Tibial nerve (tissue), 4 donors: Measurements from ENCODE around the gene PHAF1. TPM values are rescaled to one million over a fixed set of nuclear protein-coding genes. Genes with fewer than 3 reads are reported as not detected.

ENCODE experiments used
- DNase-seq, 2 donors: peaks; one replicate each; pipeline ENCODE4 v3.0.0-alpha.2; 2019; ENCODE audit warnings: low spot score in 2 of 2
- H3K27ac ChIP-seq, 4 donors: fragments of 200-600 bp; sonication (generic) in 3 of 4; one replicate each; pipeline ENCODE4 v1.5.1; 2017 to 2019; ENCODE audit warnings: mild to moderate bottlenecking in 1 of 4
- H3K27me3 ChIP-seq, 2 donors: fragments of 200-600 bp; sonication (generic) in 1 of 2; one replicate each; pipeline versions ENCODE4 v1.5.1 to v1.6.0; 2017 to 2019
- H3K36me3 ChIP-seq, 3 donors: fragments of 200-600 bp; sonication (generic); one replicate each; pipeline ENCODE4 v1.5.1; 2018 to 2019
- H3K4me1 ChIP-seq, 4 donors: fragments of 200-600 bp; sonication (generic) in 3 of 4; one replicate each; pipeline ENCODE4 v1.5.1; 2017 to 2019
- H3K4me3 ChIP-seq, 4 donors: fragments of 200-600 bp; sonication (generic) in 3 of 4; one replicate each; pipeline ENCODE4 v1.5.1; 2017 to 2019; ENCODE audit warnings: mild to moderate bottlenecking in 1 of 4, moderate library complexity in 1 of 4
- H3K9me3 ChIP-seq, 4 donors: fragments of 200-600 bp; sonication (generic) in 3 of 4; one replicate each; pipeline ENCODE4 v1.5.1; 2017 to 2019
- CTCF ChIP-seq, 5 experiments: fragments of 200-600 bp in 3 of 5; fragments of 450-650 bp in 2 of 5; sonication (generic) in 3 of 5; IDR thresholded peaks; one replicate each; pipeline ENCODE4 v1.5.1; 2016 to 2019; ENCODE audit warnings: antibody characterized with exemption in 5 of 5, mild to moderate bottlenecking in 3 of 5, moderate library complexity in 2 of 5
- EP300 ChIP-seq, 2 donors: sonication (generic); formaldehyde crosslinking; IDR thresholded peaks; one replicate each; pipeline ENCODE4 v1.6.1; 2017; ENCODE audit warnings: antibody characterized with exemption in 2 of 2, mild to moderate bottlenecking in 1 of 2
- POLR2A ChIP-seq, 2 donors: fragments of 450-650 bp; IDR thresholded peaks; one replicate each; pipeline ENCODE4 v1.6.1; 2017; ENCODE audit warnings: antibody characterized with exemption in 2 of 2, mild to moderate bottlenecking in 2 of 2, moderate library complexity in 2 of 2
- WGBS, 2 donors: methylation state at CpG; one replicate each; pipeline ENCODE4 v1.1.5; 2018; 5-methylcytosine and 5-hydroxymethylcytosine counted together
- total RNA-seq, 4 donors: library from RNA; depleted of rRNA; stranded (reverse); fragments of >200 nt; gene quantifications; one replicate each; pipeline ENCODE4 v1.1.0, GENCODE V29; 2016

Gene PHAF1
- 10 to 100 TPM; 22.2 to 34.5 (median 28.1) TPM for total RNA-seq

- Histone ChIP-seq H3K36me3 (peaks cover 0 to 9% (median 0%) of the 10 kb centered on the region in 3 donors), H3K27ac (peak within 1 kb of the TSS; percentile 69 to 88 (median 81)), H3K9me3 (no peaks in the 10 kb centered on the region), H3K27me3 (no peaks in the 10 kb centered on the region), H3K4me1 (peaks cover 0 to 70% (median 20%) of the 10 kb centered on the region in 4 donors), H3K4me3 (peak within 1 kb of the TSS; percentile 61 to 92 (median 90))
- 0 to 3% methylated on average over 32 to 52 of the region's 63 CpGs for WGBS, 2 donors
- TF ChIP-seq CTCF (IDR thresholded peaks at IDR 0.05) (peak in 1 of 5 experiments; percentile 50), EP300 (IDR thresholded peaks at IDR 0.05) (peak in 1 of 2 donors; percentile 93), POLR2A (IDR thresholded peaks at IDR 0.05) (peak; percentile 61 to 84)
- DNase-seq, result peak; percentile 81 to 86
These were observed at the start of gene PHAF1 for GRCh38 chr16:67109407-67110135. Gene PHAF1, plus strand, starts transcription at chr16:67109941. Its CDS starts 235 bp downstream, at chr16:67110176.

- WGBS, 2 donors, result 46 to 52% methylated on average over 2 of the region's 2 CpGs
- TF ChIP-seq EP300 (IDR thresholded peaks at IDR 0.05), result no peak
- TF ChIP-seq CTCF (IDR thresholded peaks at IDR 0.05), result no peak
- TF ChIP-seq POLR2A (IDR thresholded peaks at IDR 0.05), result no peak
These were observed 46.7 kb upstream of the PHAF1 start for GRCh38 chr16:67063008-67063407.

GRCh38 chr16:67068212-67068753 lies 41.5 kb upstream of the PHAF1 start:
- H3K27me3 ChIP-seq, result no peaks in the 10 kb centered on the region
- H3K27ac ChIP-seq, result no peak overlapping the region
- peaks cover 0 to 11% (median 0%) of the 10 kb centered on the region in 4 donors for H3K4me1 ChIP-seq
- H3K36me3 ChIP-seq, result peaks cover 0 to 50% (median 3%) of the 10 kb centered on the region in 3 donors
- no peak for DNase-seq
- no peaks in the 10 kb centered on the region for H3K9me3 ChIP-seq
- TF ChIP-seq EP300 (IDR thresholded peaks at IDR 0.05) (no peak), CTCF (IDR thresholded peaks at IDR 0.05) (no peak), POLR2A (IDR thresholded peaks at IDR 0.05) (no peak)
- WGBS, 2 donors, result 94 to 95% methylated on average over 2 of the region's 2 CpGs
- no peak overlapping the region for H3K4me3 ChIP-seq

More at GRCh38 chr16:67063008-67063407, 46.7 kb upstream of the PHAF1 start:
- Histone ChIP-seq H3K4me1 (peaks cover 0 to 16% (median 0%) of the 10 kb centered on the region in 4 donors), H3K4me3 (no peak overlapping the region), H3K27me3 (no peaks in the 10 kb centered on the region), H3K27ac (no peak overlapping the region), H3K36me3 (peaks cover 0 to 17% (median under 1%) of the 10 kb centered on the region in 3 donors), H3K9me3 (no peaks in the 10 kb centered on the region)
- DNase-seq, result no peak

GRCh38 chr16:67071476-67072048 lies 38.2 kb upstream of the PHAF1 start:
- DNase-seq, result no peak
- H3K36me3 ChIP-seq, result peaks cover 0 to 71% (median 3%) of the 10 kb centered on the region in 3 donors

More at GRCh38 chr16:67071476-67072048, 38.2 kb upstream of the PHAF1 start:
- Histone ChIP-seq H3K27me3 (no peaks in the 10 kb centered on the region), H3K4me3 (no peak overlapping the region), H3K4me1 (peaks cover 0 to 6% (median 0%) of the 10 kb centered on the region in 4 donors), H3K9me3 (no peaks in the 10 kb centered on the region), H3K27ac (peak overlapping the region in 2 of 4 donors; percentile 50 to 56)
- 56 to 57% methylated on average over 4 of the region's 4 CpGs for WGBS, 2 donors
- no peak for TF ChIP-seq EP300 (IDR thresholded peaks at IDR 0.05)
- TF ChIP-seq CTCF (IDR thresholded peaks at IDR 0.05), result no peak
- no peak for TF ChIP-seq POLR2A (IDR thresholded peaks at IDR 0.05)
